ENCODE data around the gene NSMCE1.
A peak's percentile ranks its signal among the peaks of the same experiment; 100 is the strongest.
"Not testable (repeated sequence)": the region's sequence is repeated elsewhere in the genome, so short reads cannot be mapped to it uniquely, and the experiment has no call there.

NSMCE1 gene

GRCh38 chr16:27291722-27292240, 23.2 kb upstream of the NSMCE1 start:
- no peak for TF ChIP-seq SPI1 (IDR thresholded peaks at IDR 0.05; ENCODE audit: borderline replicate concordance, low read depth)
- no peak for TF ChIP-seq CTCF (IDR thresholded peaks at IDR 0.05; ENCODE audit: insufficient read depth, low read length)
- TF ChIP-seq GABPA (IDR thresholded peaks at IDR 0.05; ENCODE audit: low read depth), result no peak
- no peak for TF ChIP-seq POLR2AphosphoS5 (IDR thresholded peaks at IDR 0.05; ENCODE audit: low read depth)
- no peak for TF ChIP-seq REST (IDR thresholded peaks at IDR 0.05; ENCODE audit: insufficient replicate concordance, low read depth)
- DNase-seq (ENCODE audit: low read depth in 1 of 2, low spot score in 1 of 2), result no peak
- no peak overlapping the region for H3K4me3 ChIP-seq (replicated peaks; ENCODE audit: insufficient read depth, low read length)
- H3K27ac ChIP-seq (replicated peaks), result no peak overlapping the region
- H3K27me3 ChIP-seq (ENCODE audit: insufficient read depth, poor library complexity, severe bottlenecking), result no peaks in the 10 kb centered on the region

GRCh38 chr16:27291106-27291505, 22.5 kb upstream of the NSMCE1 start:
- no peak overlapping the region for H3K4me3 ChIP-seq (replicated peaks; ENCODE audit: insufficient read depth, low read length)
- DNase-seq (ENCODE audit: low read depth in 1 of 2, low spot score in 1 of 2), result no peak
- no peaks in the 10 kb centered on the region for H3K27me3 ChIP-seq (ENCODE audit: insufficient read depth, poor library complexity, severe bottlenecking)
- H3K27ac ChIP-seq (replicated peaks), result no peak overlapping the region
- TF ChIP-seq GABPA (IDR thresholded peaks at IDR 0.05; ENCODE audit: low read depth) (no peak), POLR2AphosphoS5 (IDR thresholded peaks at IDR 0.05; ENCODE audit: low read depth) (no peak), SPI1 (IDR thresholded peaks at IDR 0.05; ENCODE audit: borderline replicate concordance, low read depth) (no peak)

GRCh38 chr16:27290562-27290961, 22.0 kb upstream of the NSMCE1 start:
- TF ChIP-seq REST (IDR thresholded peaks at IDR 0.05; ENCODE audit: insufficient replicate concordance, low read depth), result no peak
- H3K27me3 ChIP-seq (ENCODE audit: insufficient read depth, poor library complexity, severe bottlenecking), result no peaks in the 10 kb centered on the region
- H3K4me3 ChIP-seq (replicated peaks; ENCODE audit: insufficient read depth, low read length), result no peak overlapping the region
- no peak overlapping the region for H3K27ac ChIP-seq (replicated peaks)
- no peak for DNase-seq (ENCODE audit: low read depth in 1 of 2, low spot score in 1 of 2)

GRCh38 chr16:27289669-27290068, 21.1 kb upstream of the NSMCE1 start:
- Histone ChIP-seq H3K27ac (replicated peaks) (no peak overlapping the region), H3K27me3 (ENCODE audit: insufficient read depth, poor library complexity, severe bottlenecking) (no peaks in the 10 kb centered on the region), H3K4me3 (replicated peaks; ENCODE audit: insufficient read depth, low read length) (no peak overlapping the region)
- DNase-seq (ENCODE audit: low read depth in 1 of 2, low spot score in 1 of 2), result no peak
- TF ChIP-seq SPI1 (IDR thresholded peaks at IDR 0.05; ENCODE audit: borderline replicate concordance, low read depth), result no peak
- TF ChIP-seq POLR2AphosphoS5 (IDR thresholded peaks at IDR 0.05; ENCODE audit: low read depth), result no peak
- TF ChIP-seq GABPA (IDR thresholded peaks at IDR 0.05; ENCODE audit: low read depth), result no peak
- no peak for TF ChIP-seq CTCF (IDR thresholded peaks at IDR 0.05; ENCODE audit: insufficient read depth, low read length)
- TF ChIP-seq REST (IDR thresholded peaks at IDR 0.05; ENCODE audit: insufficient replicate concordance, low read depth), result no peak

- peak overlapping the region; percentile 56 for H3K27ac ChIP-seq (replicated peaks)
- DNase-seq (ENCODE audit: low read depth in 1 of 2, low spot score in 1 of 2); H3K27me3 ChIP-seq (ENCODE audit: insufficient read depth, poor library complexity, severe bottlenecking); H3K4me3 ChIP-seq (replicated peaks; ENCODE audit: insufficient read depth, low read length): not testable (repeated sequence)
Measured at GRCh38 chr16:27288313-27288712, 19.7 kb upstream of the NSMCE1 start.
